ENCODE data around the gene BOC.

BOC gene

GRCh38 chr3:113213896-113214587, 2.7 kb downstream of the BOC start:
- Histone ChIP-seq H3F3A (ENCODE audit: control insufficient read depth, insufficient read depth) (no peaks in the 10 kb centered on the region), H3K36me3 (ENCODE audit: control insufficient read depth, low read length) (no peaks in the 10 kb centered on the region), H3K9me3 (ENCODE audit: control insufficient read depth, insufficient read depth, low read length) (no peaks in the 10 kb centered on the region), H3K27ac (ENCODE audit: low read depth, low read length) (no peak overlapping the region), H3K4me2 (ENCODE audit: low read length) (no peak overlapping the region), H3K4me1 (ENCODE audit: control insufficient read depth, low read length) (no peaks in the 10 kb centered on the region), H3K79me2 (ENCODE audit: control insufficient read depth, low read length) (no peaks in the 10 kb centered on the region), H3K9me2 (replicated peaks; ENCODE audit: control insufficient read depth, low read length) (no peaks in the 10 kb centered on the region), H3K27me3 (ENCODE audit: control insufficient read depth, low read length) (peaks cover 14% of the 10 kb centered on the region; the same call in 1 of the 2 replicates), H4K20me1 (ENCODE audit: control insufficient read depth, insufficient read depth, low read depth, low read length) (no peaks in the 10 kb centered on the region), H3K4me3 (ENCODE audit: low read length) (no peak overlapping the region)
- no peak for TF ChIP-seq CTCF (IDR thresholded peaks at IDR 0.05; ENCODE audit: low read depth, low read length, poor library complexity, severe bottlenecking)
- TF ChIP-seq EZH2phosphoT487 (IDR thresholded peaks at IDR 0.05; ENCODE audit: borderline replicate concordance, low read length): no peak

GRCh38 chr3:113214917-113215595, 3.7 kb downstream of the BOC start:
- Histone ChIP-seq H3K4me3 (ENCODE audit: low read length) (no peak overlapping the region), H3K27me3 (ENCODE audit: control insufficient read depth, low read length) (peaks cover 14% of the 10 kb centered on the region; the same call in 1 of the 2 replicates)
- TF ChIP-seq CTCF (IDR thresholded peaks at IDR 0.05; ENCODE audit: low read depth, low read length, poor library complexity, severe bottlenecking) (no peak), EZH2phosphoT487 (IDR thresholded peaks at IDR 0.05; ENCODE audit: borderline replicate concordance, low read length) (no peak)

GRCh38 chr3:113216393-113216792, 5.0 kb downstream of the BOC start:
- no peak overlapping the region for H3K4me2 ChIP-seq (ENCODE audit: low read length)
- H3K9me3 ChIP-seq (ENCODE audit: control insufficient read depth, insufficient read depth, low read length): no peaks in the 10 kb centered on the region
- no peak overlapping the region for H3K4me3 ChIP-seq (ENCODE audit: low read length)
- H3K4me1 ChIP-seq (ENCODE audit: control insufficient read depth, low read length): no peaks in the 10 kb centered on the region
- no peaks in the 10 kb centered on the region for H3K79me2 ChIP-seq (ENCODE audit: control insufficient read depth, low read length)
- peaks cover 14% of the 10 kb centered on the region; the same call in 1 of the 2 replicates for H3K27me3 ChIP-seq (ENCODE audit: control insufficient read depth, low read length)
- H3K27ac ChIP-seq (ENCODE audit: low read depth, low read length): no peak overlapping the region
- H3F3A ChIP-seq (ENCODE audit: control insufficient read depth, insufficient read depth): no peaks in the 10 kb centered on the region
- H3K9me2 ChIP-seq (replicated peaks; ENCODE audit: control insufficient read depth, low read length): no peaks in the 10 kb centered on the region
- no peaks in the 10 kb centered on the region for H3K36me3 ChIP-seq (ENCODE audit: control insufficient read depth, low read length)
- no peak for TF ChIP-seq EZH2phosphoT487 (IDR thresholded peaks at IDR 0.05; ENCODE audit: borderline replicate concordance, low read length)
- TF ChIP-seq CTCF (IDR thresholded peaks at IDR 0.05; ENCODE audit: low read depth, low read length, poor library complexity, severe bottlenecking): no peak
- H4K20me1 ChIP-seq (ENCODE audit: control insufficient read depth, insufficient read depth, low read depth, low read length): no peaks in the 10 kb centered on the region

More at GRCh38 chr3:113214917-113215595, 3.7 kb downstream of the BOC start:
- no peaks in the 10 kb centered on the region for H3K36me3 ChIP-seq (ENCODE audit: control insufficient read depth, low read length)
- no peak overlapping the region for H3K27ac ChIP-seq (ENCODE audit: low read depth, low read length)
- H3K4me1 ChIP-seq (ENCODE audit: control insufficient read depth, low read length): no peaks in the 10 kb centered on the region
- H4K20me1 ChIP-seq (ENCODE audit: control insufficient read depth, insufficient read depth, low read depth, low read length): no peaks in the 10 kb centered on the region
- no peaks in the 10 kb centered on the region for H3K9me2 ChIP-seq (replicated peaks; ENCODE audit: control insufficient read depth, low read length)
- no peaks in the 10 kb centered on the region for H3K79me2 ChIP-seq (ENCODE audit: control insufficient read depth, low read length)
- no peaks in the 10 kb centered on the region for H3F3A ChIP-seq (ENCODE audit: control insufficient read depth, insufficient read depth)
- no peak overlapping the region for H3K4me2 ChIP-seq (ENCODE audit: low read length)
- H3K9me3 ChIP-seq (ENCODE audit: control insufficient read depth, insufficient read depth, low read length): no peaks in the 10 kb centered on the region

All from DOHH2 (cell line).